SKM-1 treated with dmso at 0.1 percent for 144 hours (cell line): ENCODE measurements around the gene AMOTL2.

ENCODE experiments used
- DNase-seq: peaks from one replicate; lab custom pipeline; 2025; ENCODE audit not compliant: unreplicated experiment; lab: John Stamatoyannopoulos, UW

The AMOTL2 gene

GRCh38 chr3:134380249-134380648 lies 6.0 kb upstream of the AMOTL2 start:
- peak; percentile 17 for DNase-seq

GRCh38 chr3:134378818-134379217 lies 4.6 kb upstream of the AMOTL2 start:
- no peak for DNase-seq

- no peak for DNase-seq
Observed at GRCh38 chr3:134378384-134378783, 4.1 kb upstream of the AMOTL2 start.

- DNase-seq: no peak
Observed at GRCh38 chr3:134377896-134378295, 3.6 kb upstream of the AMOTL2 start.

- DNase-seq: no peak
Observed at GRCh38 chr3:134376786-134377426, 2.7 kb upstream of the AMOTL2 start.

GRCh38 chr3:134376385-134376765 lies 2.1 kb upstream of the AMOTL2 start:
- no peak for DNase-seq

GRCh38 chr3:134375582-134376384 lies 1.5 kb upstream of the AMOTL2 start:
- no peak for DNase-seq

GRCh38 chr3:134374791-134375581 lies 739 bp upstream of the AMOTL2 start:
- no peak for DNase-seq

GRCh38 chr3:134373271-134374104 lies 759 bp downstream of the AMOTL2 start:
- no peak for DNase-seq

- DNase-seq: no peak
Observed at GRCh38 chr3:134372396-134373270, 1.6 kb downstream of the AMOTL2 start.

- DNase-seq: no peak
Observed at GRCh38 chr3:134371542-134372324, 2.5 kb downstream of the AMOTL2 start.

- DNase-seq: no peak
Observed at GRCh38 chr3:134370611-134371531, 3.4 kb downstream of the AMOTL2 start.

- no peak for DNase-seq
Observed at GRCh38 chr3:134369861-134370596, 4.2 kb downstream of the AMOTL2 start.

- DNase-seq: no peak
Observed at GRCh38 chr3:134369231-134369741, 5.0 kb downstream of the AMOTL2 start.

GRCh38 chr3:134368751-134369105 lies 5.5 kb downstream of the AMOTL2 start:
- DNase-seq: no peak

- no peak for DNase-seq
Observed at GRCh38 chr3:134367869-134368750, 6.1 kb downstream of the AMOTL2 start.
